NCI-H2196 treated with DMSO at 0.1 percent for 48 hours (cell line): ENCODE results near the gene SERPINA6.
"Not testable (repeated sequence)": the region's sequence is repeated elsewhere in the genome, so short reads cannot be mapped to it uniquely, and the experiment has no call there.

Source experiments
- DNase-seq: peaks from one replicate; lab custom pipeline; 2025; ENCODE audit not compliant: unreplicated experiment; lab: John Stamatoyannopoulos, UW

The SERPINA6 gene

GRCh38 chr14:94355191-94355794 is 32.2 kb upstream of the SERPINA6 start:
- DNase-seq = no peak

GRCh38 chr14:94354638-94355185 is 31.6 kb upstream of the SERPINA6 start:
- DNase-seq = no peak

- DNase-seq = not testable (repeated sequence)
Observed at GRCh38 chr14:94354190-94354589, 31.1 kb upstream of the SERPINA6 start.

- no peak for DNase-seq
Observed at GRCh38 chr14:94349276-94349675, 26.1 kb upstream of the SERPINA6 start.

GRCh38 chr14:94348836-94349235 is 25.7 kb upstream of the SERPINA6 start:
- DNase-seq = no peak

GRCh38 chr14:94346841-94347240 is 23.7 kb upstream of the SERPINA6 start:
- DNase-seq = no peak

GRCh38 chr14:94346065-94346786 is 23.1 kb upstream of the SERPINA6 start:
- not testable (repeated sequence) for DNase-seq

- no peak for DNase-seq
Observed at GRCh38 chr14:94345344-94346064, 22.4 kb upstream of the SERPINA6 start.

- no peak for DNase-seq
Observed at GRCh38 chr14:94344389-94344788, 21.3 kb upstream of the SERPINA6 start.

GRCh38 chr14:94343238-94344005 is 20.3 kb upstream of the SERPINA6 start:
- no peak for DNase-seq

- DNase-seq = no peak
Observed at GRCh38 chr14:94342334-94342934, 19.3 kb upstream of the SERPINA6 start.

GRCh38 chr14:94341656-94342333 is 18.7 kb upstream of the SERPINA6 start:
- DNase-seq = no peak

GRCh38 chr14:94340533-94340932 is 17.4 kb upstream of the SERPINA6 start:
- no peak for DNase-seq

- DNase-seq = no peak
Observed at GRCh38 chr14:94338023-94338422, 14.9 kb upstream of the SERPINA6 start.

- no peak for DNase-seq
Observed at GRCh38 chr14:94337274-94337673, 14.1 kb upstream of the SERPINA6 start.

GRCh38 chr14:94334872-94335271 is 11.7 kb upstream of the SERPINA6 start:
- DNase-seq = no peak

- DNase-seq = no peak
Observed at GRCh38 chr14:94332587-94332986, 9.5 kb upstream of the SERPINA6 start.

GRCh38 chr14:94332063-94332583 is 9.0 kb upstream of the SERPINA6 start:
- DNase-seq = no peak

GRCh38 chr14:94331462-94331861 is 8.3 kb upstream of the SERPINA6 start:
- DNase-seq = no peak

- DNase-seq = no peak
Observed at GRCh38 chr14:94330857-94331256, 7.7 kb upstream of the SERPINA6 start.
